ENCODE results near the gene ASXL3.

The ASXL3 gene

GRCh38 chr18:33577685-33578517 is at the start of gene ASXL3:
Gene ASXL3, plus strand, starts transcription at chr18:33578219. Its CDS starts 413 bp downstream, at chr18:33578632.
- no peak for DNase-seq (ENCODE audit: low spot score)

GRCh38 chr18:33532978-33533377 is 45.0 kb upstream of the ASXL3 start:
- DNase-seq (ENCODE audit: low spot score): no peak

- DNase-seq (ENCODE audit: low spot score): no peak
Observed at GRCh38 chr18:33536904-33537303, 41.1 kb upstream of the ASXL3 start.

- no peak for DNase-seq (ENCODE audit: low spot score)
Observed at GRCh38 chr18:33538418-33539042, 39.5 kb upstream of the ASXL3 start.

- no peak for DNase-seq (ENCODE audit: low spot score)
Observed at GRCh38 chr18:33540392-33540791, 37.6 kb upstream of the ASXL3 start.

- DNase-seq (ENCODE audit: low spot score): no peak
Observed at GRCh38 chr18:33541316-33541715, 36.7 kb upstream of the ASXL3 start.

GRCh38 chr18:33556846-33557245 is 21.2 kb upstream of the ASXL3 start:
- no peak for DNase-seq (ENCODE audit: low spot score)

GRCh38 chr18:33557706-33558105 is 20.3 kb upstream of the ASXL3 start:
- DNase-seq (ENCODE audit: low spot score): no peak

GRCh38 chr18:33558529-33558928 is 19.5 kb upstream of the ASXL3 start:
- DNase-seq (ENCODE audit: low spot score): no peak

GRCh38 chr18:33560686-33561370 is 17.2 kb upstream of the ASXL3 start:
- no peak for DNase-seq (ENCODE audit: low spot score)

GRCh38 chr18:33562741-33563140 is 15.3 kb upstream of the ASXL3 start:
- no peak for DNase-seq (ENCODE audit: low spot score)

- no peak for DNase-seq (ENCODE audit: low spot score)
Observed at GRCh38 chr18:33567705-33568104, 10.3 kb upstream of the ASXL3 start.

GRCh38 chr18:33571998-33572787 is 5.8 kb upstream of the ASXL3 start:
- DNase-seq (ENCODE audit: low spot score): no peak

- DNase-seq (ENCODE audit: low spot score): no peak
Observed at GRCh38 chr18:33573193-33573592, 4.8 kb upstream of the ASXL3 start.

- no peak for DNase-seq (ENCODE audit: low spot score)
Observed at GRCh38 chr18:33575451-33575850, 2.6 kb upstream of the ASXL3 start.

- DNase-seq (ENCODE audit: low spot score): no peak
Observed at GRCh38 chr18:33576999-33577646, 896 bp upstream of the ASXL3 start.

- no peak for DNase-seq (ENCODE audit: low spot score)
Observed at GRCh38 chr18:33578518-33579348, 714 bp downstream of the ASXL3 start.

- DNase-seq (ENCODE audit: low spot score): no peak
Observed at GRCh38 chr18:33579349-33580215, 1.6 kb downstream of the ASXL3 start.

GRCh38 chr18:33580546-33580945 is 2.5 kb downstream of the ASXL3 start:
- DNase-seq (ENCODE audit: low spot score): no peak

- DNase-seq (ENCODE audit: low spot score): no peak
Observed at GRCh38 chr18:33581856-33582255, 3.8 kb downstream of the ASXL3 start.
